Prostate gland (tissue), 2 donors: Measurements from ENCODE around the gene MEF2A. TPM values are rescaled to one million over a fixed set of nuclear protein-coding genes. Genes with fewer than 3 reads are reported as not detected.

ENCODE experiments used
- DNase-seq: peaks from one replicate; pipeline ENCODE4 v3.0.0-alpha.2; 2019; ENCODE audit warnings: low spot score
- H3K27ac ChIP-seq, 2 donors: fragments of 200-600 bp; sonication (generic); 2 replicates each; pipeline ENCODE4 v1.5.1; 2017 to 2019
- H3K27me3 ChIP-seq: fragments of 200-600 bp; sonication (generic); replicated peaks from 2 replicates; pipeline ENCODE4 v1.5.1; 2019; ENCODE audit not compliant: insufficient read depth
- H3K36me3 ChIP-seq, 2 donors: fragments of 200-600 bp; sonication (generic); 1 replicate in 1 of 2; 2 replicates in 1 of 2; pipeline versions ENCODE4 v1.5.1 to v1.8.1; 2017 to 2019
- H3K4me1 ChIP-seq: fragments of 200-600 bp; sonication (generic); replicated peaks from 2 replicates; pipeline ENCODE4 v1.5.1; 2019
- H3K4me3 ChIP-seq, 2 donors: fragments of 200-600 bp; sonication (generic); 2 replicates each; pipeline ENCODE4 v1.5.1; 2017 to 2019
- H3K9me3 ChIP-seq: fragments of 200-600 bp; sonication (generic); 2 replicates; pipeline ENCODE4 v1.5.1; 2017
- POLR2A ChIP-seq: fragments of 450-650 bp; IDR thresholded peaks from one replicate; pipeline ENCODE4 v1.6.1; 2016; ENCODE audit warnings: antibody characterized with exemption, mild to moderate bottlenecking
- POLR2AphosphoS5 ChIP-seq: sonication (generic); formaldehyde crosslinking; IDR thresholded peaks from one replicate; pipeline ENCODE4 v1.6.1; 2017; ENCODE audit warnings: antibody characterized with exemption
- WGBS: methylation state at CpG from one replicate; pipeline ENCODE4 v1.1.5; 2018; 5-methylcytosine and 5-hydroxymethylcytosine counted together
- intact Hi-C: fragments of 100-400 bp; cut with DNase I; formaldehyde crosslinking; loops from one replicate; pipeline ENCODE4 v1.14.2; 2022
- total RNA-seq, 2 donors: library from RNA; depleted of rRNA; stranded (reverse); fragments of >200 nt; gene quantifications; one replicate each; pipeline ENCODE4 v1.1.0, GENCODE V29; 2016
- TF ChIP-seq, protein P1 (sequence below), 4 experiments: fragments of 200-600 bp in 2 of 4; fragments of 450-650 bp in 2 of 4; sonication (generic) in 2 of 4; IDR thresholded peaks; 1 replicate in 3 of 4; 2 replicates in 1 of 4; pipeline ENCODE4 v1.5.1; 2016 to 2019; ENCODE audit warnings: antibody characterized with exemption in 4 of 4, mild to moderate bottlenecking in 2 of 4, moderate library complexity in 2 of 4

The MEF2A gene
- total RNA-seq, 2 donors from 2014 or later, result 40.1 to 68.0 TPM

GRCh38 chr15:99594916-99595315 lies 29.1 kb downstream of the MEF2A start:
- no peak for DNase-seq
- TF ChIP-seq POLR2A (no peak), POLR2AphosphoS5 (no peak)
- TF ChIP-seq, protein P1, sequence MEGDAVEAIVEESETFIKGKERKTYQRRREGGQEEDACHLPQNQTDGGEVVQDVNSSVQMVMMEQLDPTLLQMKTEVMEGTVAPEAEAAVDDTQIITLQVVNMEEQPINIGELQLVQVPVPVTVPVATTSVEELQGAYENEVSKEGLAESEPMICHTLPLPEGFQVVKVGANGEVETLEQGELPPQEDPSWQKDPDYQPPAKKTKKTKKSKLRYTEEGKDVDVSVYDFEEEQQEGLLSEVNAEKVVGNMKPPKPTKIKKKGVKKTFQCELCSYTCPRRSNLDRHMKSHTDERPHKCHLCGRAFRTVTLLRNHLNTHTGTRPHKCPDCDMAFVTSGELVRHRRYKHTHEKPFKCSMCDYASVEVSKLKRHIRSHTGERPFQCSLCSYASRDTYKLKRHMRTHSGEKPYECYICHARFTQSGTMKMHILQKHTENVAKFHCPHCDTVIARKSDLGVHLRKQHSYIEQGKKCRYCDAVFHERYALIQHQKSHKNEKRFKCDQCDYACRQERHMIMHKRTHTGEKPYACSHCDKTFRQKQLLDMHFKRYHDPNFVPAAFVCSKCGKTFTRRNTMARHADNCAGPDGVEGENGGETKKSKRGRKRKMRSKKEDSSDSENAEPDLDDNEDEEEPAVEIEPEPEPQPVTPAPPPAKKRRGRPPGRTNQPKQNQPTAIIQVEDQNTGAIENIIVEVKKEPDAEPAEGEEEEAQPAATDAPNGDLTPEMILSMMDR (IDR thresholded peaks at IDR 0.05), result no peak
- intact Hi-C loops, result no loop called here
- no peak overlapping the region for H3K4me3 ChIP-seq
- H3K36me3 ChIP-seq, result no peaks in the 10 kb centered on the region
- no peaks in the 10 kb centered on the region for H3K27me3 ChIP-seq
- H3K27ac ChIP-seq, result no peak overlapping the region
- H3K9me3 ChIP-seq, result no peaks in the 10 kb centered on the region
- WGBS, result 90% methylated on average over 2 of the region's 2 CpGs
- H3K4me1 ChIP-seq, result no peaks in the 10 kb centered on the region

- Histone ChIP-seq H3K4me1 (no peaks in the 10 kb centered on the region), H3K36me3 (no peaks in the 10 kb centered on the region), H3K27ac (no peak overlapping the region), H3K4me3 (no peak overlapping the region), H3K9me3 (no peaks in the 10 kb centered on the region), H3K27me3 (no peaks in the 10 kb centered on the region)
- DNase-seq, result no peak
- intact Hi-C loops, result no loop called here
- 96% methylated on average over 3 of the region's 3 CpGs for WGBS
- TF ChIP-seq POLR2AphosphoS5 (no peak), POLR2A (no peak)
- TF ChIP-seq, protein P1 (IDR thresholded peaks at IDR 0.05), result no peak
These were observed 32.5 kb downstream of the MEF2A start for GRCh38 chr15:99598296-99598695.

GRCh38 chr15:99603828-99604227 lies 38.0 kb downstream of the MEF2A start:
- H3K4me3 ChIP-seq, result no peak overlapping the region
- TF ChIP-seq POLR2A (no peak), POLR2AphosphoS5 (no peak)
- TF ChIP-seq, protein P1 (IDR thresholded peaks at IDR 0.05), result no peak
- intact Hi-C loops, result no loop called here
- no peak overlapping the region for H3K27ac ChIP-seq
- H3K36me3 ChIP-seq, result no peaks in the 10 kb centered on the region
- H3K4me1 ChIP-seq, result no peaks in the 10 kb centered on the region
- no peak for DNase-seq
- H3K27me3 ChIP-seq, result no peaks in the 10 kb centered on the region
- WGBS, result 89% methylated on average over 1 of the region's 1 CpG
- no peaks in the 10 kb centered on the region for H3K9me3 ChIP-seq

- Histone ChIP-seq H3K9me3 (no peaks in the 10 kb centered on the region), H3K4me1 (no peaks in the 10 kb centered on the region), H3K27me3 (no peaks in the 10 kb centered on the region), H3K27ac (no peak overlapping the region), H3K4me3 (no peak overlapping the region), H3K36me3 (no peaks in the 10 kb centered on the region)
- no peak for DNase-seq
- 91% methylated on average over 6 of the region's 6 CpGs for WGBS
- TF ChIP-seq POLR2AphosphoS5 (no peak), POLR2A (no peak)
- TF ChIP-seq, protein P1 (IDR thresholded peaks at IDR 0.05), result no peak
- intact Hi-C loops, result no loop called here
These were observed 39.1 kb downstream of the MEF2A start for GRCh38 chr15:99604865-99605264.

DNA sequence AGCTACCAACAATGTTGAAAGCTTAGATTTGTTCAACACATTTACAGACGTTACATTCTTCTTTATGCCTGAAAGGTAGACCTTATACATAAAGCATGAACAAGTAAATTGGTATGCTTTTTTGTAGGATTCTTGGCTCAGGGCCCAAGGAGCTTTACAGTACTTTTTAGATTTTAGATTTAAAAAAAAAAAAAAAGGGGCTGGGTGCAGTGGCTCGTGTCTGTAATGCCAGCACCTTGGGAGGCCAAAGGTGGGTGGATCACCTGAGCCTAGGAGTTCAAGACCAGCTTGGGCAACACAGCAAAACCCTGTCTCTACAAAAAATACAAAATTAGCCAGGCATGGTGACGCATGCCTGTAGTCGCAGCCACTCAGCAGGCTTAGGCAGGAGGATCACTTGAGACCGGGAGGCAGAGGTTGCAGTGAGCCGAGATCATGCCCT lies 39.7 kb downstream of the MEF2A start:
- H3K27me3 ChIP-seq, result no peaks in the 10 kb centered on the region
- intact Hi-C loops, result no loop called here
- H3K27ac ChIP-seq, result no peak overlapping the region
- 79% methylated on average over 6 of the region's 6 CpGs for WGBS
- no peaks in the 10 kb centered on the region for H3K9me3 ChIP-seq
- H3K4me1 ChIP-seq, result no peaks in the 10 kb centered on the region
- TF ChIP-seq POLR2AphosphoS5 (no peak), POLR2A (no peak)
- TF ChIP-seq, protein P1 (IDR thresholded peaks at IDR 0.05), result no peak
- no peaks in the 10 kb centered on the region for H3K36me3 ChIP-seq
- no peak overlapping the region for H3K4me3 ChIP-seq
- no peak for DNase-seq
